Effector memory CD4-positive, alpha-beta T cell (primary cell): Measurements from ENCODE around the gene PALM3.
A peak's percentile ranks its signal among the peaks of the same experiment; 100 is the strongest.

ENCODE experiments used
- DNase-seq, 3 donors: peaks; one replicate each; pipeline ENCODE4 v3.0.0-alpha.2; 2020
- H3K27ac ChIP-seq: 2 replicates; pipeline ENCODE4 v1.7.0; 2013; ENCODE audit warnings: mild to moderate bottlenecking, low read length, moderate library complexity; ENCODE audit not compliant: insufficient read depth, poor library complexity, severe bottlenecking
- H3K27me3 ChIP-seq: replicated peaks from 2 replicates; pipeline ENCODE4 v1.7.0; 2013; ENCODE audit warnings: mild to moderate bottlenecking, low read length; ENCODE audit not compliant: insufficient read depth, control insufficient read depth, poor library complexity, severe bottlenecking
- H3K36me3 ChIP-seq: 2 replicates; pipeline ENCODE4 v1.7.0; 2013; ENCODE audit warnings: mild to moderate bottlenecking, low read length, moderate library complexity; ENCODE audit not compliant: control insufficient read depth, insufficient read depth
- H3K4me1 ChIP-seq: 2 replicates; pipeline ENCODE4 v1.7.0; 2013; ENCODE audit warnings: low read length, mild to moderate bottlenecking; ENCODE audit not compliant: control insufficient read depth, insufficient read depth, poor library complexity, severe bottlenecking
- H3K4me3 ChIP-seq: 2 replicates; pipeline ENCODE4 v1.7.0; 2013; ENCODE audit warnings: low read length, low read depth, mild to moderate bottlenecking; ENCODE audit not compliant: insufficient read depth, poor library complexity, severe bottlenecking
- H3K9me3 ChIP-seq: 2 replicates; pipeline ENCODE4 v1.7.0; 2013; ENCODE audit warnings: mild to moderate bottlenecking, low read length, moderate library complexity; ENCODE audit not compliant: control insufficient read depth

The PALM3 gene

DNA sequence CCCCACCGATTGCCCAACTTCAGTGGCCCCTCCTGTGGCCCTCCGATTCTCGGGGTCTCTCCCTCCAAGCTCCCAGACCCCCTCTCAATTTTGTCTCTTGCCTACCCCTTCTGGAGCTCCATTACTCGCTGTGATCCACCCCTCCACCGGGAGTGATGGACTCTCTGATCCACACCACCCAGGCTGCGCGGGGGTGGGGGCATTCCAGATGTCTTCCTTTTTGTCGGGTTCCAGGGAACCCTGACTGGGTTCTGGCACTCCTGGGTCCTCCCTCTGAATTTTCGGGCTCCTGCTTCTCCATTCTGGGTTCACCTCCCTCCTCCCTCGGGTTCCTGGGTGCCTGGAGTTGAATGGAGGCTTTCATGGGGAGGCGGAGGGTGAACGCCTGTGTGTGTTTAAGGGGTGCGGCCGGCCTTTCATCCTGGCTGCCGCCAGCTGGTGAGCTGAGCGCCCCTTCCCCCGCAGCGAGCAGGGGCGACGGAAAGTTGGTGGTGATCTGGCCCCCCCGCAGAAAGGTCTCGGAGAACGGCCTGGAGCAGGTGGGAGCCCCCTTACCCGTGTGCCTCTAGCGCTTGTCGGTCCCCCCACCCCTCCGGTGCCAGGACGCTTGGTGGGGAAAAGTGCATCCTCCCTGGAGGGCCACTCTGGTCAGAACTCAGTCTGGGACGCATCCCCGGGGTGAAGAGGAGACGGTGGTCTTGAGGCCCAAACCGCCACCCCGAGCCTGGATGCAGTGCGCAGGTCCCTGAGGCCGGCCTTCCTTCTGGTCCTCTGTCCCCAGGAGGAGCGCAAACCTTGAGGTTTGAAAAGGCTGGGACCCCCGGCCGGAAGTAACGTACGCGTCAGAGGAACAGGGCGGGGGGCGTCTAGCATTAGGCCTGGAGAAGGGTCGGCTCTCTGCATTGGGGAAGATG lies 12.3 kb upstream of the PALM3 start:
- peaks cover 30% of the 10 kb centered on the region for H3K4me1 ChIP-seq
- H3K27me3 ChIP-seq = no peaks in the 10 kb centered on the region
- DNase-seq = no peak
- H3K4me3 ChIP-seq = peak overlapping the region; percentile 84
- H3K36me3 ChIP-seq = no peaks in the 10 kb centered on the region
- no peaks in the 10 kb centered on the region for H3K9me3 ChIP-seq
- H3K27ac ChIP-seq = peak overlapping the region; percentile 63

DNA sequence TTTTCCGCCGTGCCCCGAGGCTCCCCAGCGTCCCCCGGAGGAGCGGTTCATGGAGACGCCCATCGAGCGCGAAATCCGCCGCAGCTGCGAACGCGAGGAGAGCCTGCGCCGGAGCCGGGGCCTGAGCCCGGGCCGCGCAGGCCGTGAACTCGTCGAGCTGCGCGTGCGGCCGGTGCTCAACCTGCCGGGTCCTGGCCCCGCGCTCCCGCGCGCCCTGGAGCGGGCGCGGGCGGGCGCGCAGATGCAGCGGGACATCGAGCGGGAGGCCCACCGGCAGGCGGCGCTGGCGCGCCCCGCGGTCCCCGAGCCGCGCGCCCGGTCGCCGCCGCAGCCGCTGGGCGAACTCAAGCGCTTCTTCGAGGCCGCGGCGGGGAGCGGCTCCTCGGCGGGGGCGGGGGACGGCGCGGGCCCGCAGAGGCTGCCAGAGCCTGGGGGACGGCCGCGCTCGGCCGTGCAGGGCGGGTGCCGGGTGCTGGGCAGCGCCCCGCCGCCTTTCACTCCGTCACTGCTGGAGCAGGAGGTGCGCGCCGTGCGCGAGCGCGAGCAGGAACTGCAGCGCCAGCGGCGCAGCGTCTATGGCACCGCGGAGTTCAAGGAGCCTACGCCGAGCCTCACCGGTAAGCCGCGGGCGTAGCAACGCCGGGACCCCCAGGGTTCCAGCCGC lies 11.5 kb upstream of the PALM3 start:
- peak; percentile 59 to 65 (median 63) for DNase-seq
- H3K27me3 ChIP-seq = no peaks in the 10 kb centered on the region
- H3K27ac ChIP-seq = peak overlapping the region; percentile 63
- H3K36me3 ChIP-seq = no peaks in the 10 kb centered on the region
- peak overlapping the region; percentile 84 for H3K4me3 ChIP-seq
- peaks cover 30% of the 10 kb centered on the region for H3K4me1 ChIP-seq
- H3K9me3 ChIP-seq = no peaks in the 10 kb centered on the region

DNA sequence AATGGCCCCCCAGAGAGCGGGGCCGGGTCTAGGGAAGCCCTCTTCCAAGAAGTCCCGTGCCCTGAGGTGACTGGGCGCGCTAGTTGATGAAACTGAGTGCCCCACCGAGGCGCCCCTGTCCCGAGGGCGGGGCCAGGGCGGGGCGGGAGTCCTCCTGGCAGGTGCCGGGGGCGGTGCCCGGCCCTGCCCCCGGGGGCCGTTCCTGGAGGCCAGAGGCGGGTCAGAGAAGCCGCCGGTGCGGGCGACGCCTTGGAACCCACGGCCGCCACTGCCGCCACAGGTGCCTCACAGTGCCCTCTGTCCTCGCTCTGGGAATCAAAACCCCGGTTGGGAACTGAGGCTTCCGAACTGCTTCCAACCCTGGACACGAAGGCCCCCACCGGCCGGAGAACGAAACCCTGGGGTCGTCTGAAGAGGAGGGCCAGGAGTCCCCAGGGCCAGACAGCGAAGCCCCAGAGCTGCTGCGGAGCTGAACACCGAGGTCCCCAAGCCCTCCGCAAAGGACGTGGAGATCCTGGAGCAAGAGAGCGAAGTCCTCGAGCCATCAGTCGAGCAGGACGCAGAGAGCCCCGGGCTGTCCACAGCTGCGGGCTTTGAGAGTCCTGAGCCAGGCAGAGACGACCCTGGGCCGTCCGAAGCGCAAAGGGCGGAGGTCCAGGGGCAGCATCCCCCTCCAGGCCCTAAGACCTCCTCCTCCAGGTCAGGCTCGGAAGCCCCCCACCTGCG lies 10.8 kb upstream of the PALM3 start, which contains the start of gene MISP3:
Gene MISP3, plus strand, starts transcription at position 252 of the 726 bp plus-strand sequence. CDS start 524 bp downstream, outside the sequence.
- Histone ChIP-seq H3K4me3 (peak within 1 kb of the TSS; percentile 84), H3K27ac (peak within 1 kb of the TSS; percentile 63), H3K27me3 (no peaks in the 10 kb centered on the region), H3K9me3 (no peaks in the 10 kb centered on the region), H3K4me1 (peaks cover 30% of the 10 kb centered on the region), H3K36me3 (no peaks in the 10 kb centered on the region)
- no peak for DNase-seq

DNA sequence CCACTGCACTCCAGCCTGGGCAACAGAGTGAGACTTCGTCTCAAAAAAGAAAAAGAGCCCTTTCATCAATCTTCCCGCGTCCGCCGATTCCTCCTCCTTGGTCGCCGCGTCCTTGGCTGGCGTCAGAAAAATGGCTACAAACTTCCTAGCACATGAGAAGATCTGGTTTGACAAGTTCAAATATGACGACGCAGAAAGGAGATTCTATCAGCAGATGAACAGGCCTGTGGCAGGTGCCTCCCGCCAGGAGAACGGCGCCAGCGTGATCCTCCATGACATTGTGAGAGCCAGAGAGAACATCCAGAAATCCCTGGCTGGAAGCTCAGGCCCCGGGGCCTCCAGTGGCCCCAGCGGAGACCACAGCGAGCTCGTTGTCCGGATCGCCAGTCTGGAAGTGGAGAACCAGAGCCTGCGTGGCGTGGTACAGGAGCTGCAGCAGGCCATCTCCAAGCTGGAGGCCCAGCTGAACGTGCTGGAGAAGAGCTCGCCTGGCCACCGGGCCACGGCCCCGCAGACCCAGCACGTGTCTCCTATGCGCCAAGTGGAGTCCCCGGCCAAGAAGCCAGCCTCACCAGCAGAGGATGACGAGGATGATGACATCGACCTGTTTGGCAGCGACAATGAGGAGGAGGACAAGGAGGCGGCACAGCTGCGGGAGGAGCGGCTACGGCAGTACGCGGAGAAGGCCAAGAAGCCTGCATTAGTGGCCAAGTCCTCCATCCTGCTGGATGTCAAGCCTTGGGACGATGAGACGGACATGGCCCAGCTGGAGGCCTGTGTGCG lies 8.6 kb upstream of the PALM3 start:
- Histone ChIP-seq H3K27ac (no peak overlapping the region), H3K4me1 (peaks cover 29% of the 10 kb centered on the region), H3K27me3 (no peaks in the 10 kb centered on the region), H3K4me3 (no peak overlapping the region), H3K36me3 (no peaks in the 10 kb centered on the region), H3K9me3 (no peaks in the 10 kb centered on the region)
- DNase-seq = no peak

DNA sequence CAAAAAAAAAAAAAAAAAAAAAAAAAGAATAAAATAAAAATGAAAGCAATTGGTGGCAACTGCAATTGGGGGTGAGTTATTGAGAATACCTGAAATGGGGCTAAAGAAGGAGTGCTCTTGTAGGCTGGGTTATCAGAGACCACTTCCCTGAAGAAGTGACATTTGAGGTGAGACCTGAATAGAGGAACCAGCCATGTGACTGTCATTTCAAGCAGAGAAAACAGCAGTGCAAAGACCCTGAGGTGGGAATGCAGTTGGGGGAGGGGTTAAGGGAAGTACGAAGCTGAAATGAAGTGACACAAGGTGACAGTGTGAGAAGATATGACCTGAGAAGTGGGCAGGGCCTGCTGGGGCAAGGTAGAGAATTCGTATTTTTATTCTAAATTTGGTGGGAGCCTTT lies 4.3 kb upstream of the PALM3 start:
- Histone ChIP-seq H3K27ac (no peak overlapping the region), H3K27me3 (no peaks in the 10 kb centered on the region), H3K4me1 (no peaks in the 10 kb centered on the region), H3K36me3 (no peaks in the 10 kb centered on the region), H3K4me3 (no peak overlapping the region), H3K9me3 (no peaks in the 10 kb centered on the region)
- no peak for DNase-seq

DNA sequence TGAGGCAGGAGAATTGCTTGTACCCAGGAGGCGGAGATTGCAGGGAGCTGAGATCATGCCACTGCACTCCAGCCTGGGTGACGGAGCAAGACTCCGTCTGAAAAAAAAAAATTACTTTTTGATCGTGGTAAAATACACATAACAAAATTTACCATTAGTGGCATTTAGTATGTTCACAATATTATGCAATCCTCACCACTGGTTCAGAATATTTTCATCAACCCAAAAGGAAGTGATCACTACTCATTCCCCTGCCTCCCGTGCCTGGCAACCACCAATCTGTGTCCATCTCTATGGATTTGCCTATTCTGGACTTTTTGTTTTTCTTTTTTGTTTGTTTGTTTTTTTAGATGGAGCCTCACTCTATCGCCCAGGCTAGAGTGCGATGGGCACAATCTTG lies 1.2 kb upstream of the PALM3 start:
- Histone ChIP-seq H3K4me1 (peaks cover 10% of the 10 kb centered on the region), H3K36me3 (no peaks in the 10 kb centered on the region), H3K4me3 (no peak overlapping the region), H3K9me3 (no peaks in the 10 kb centered on the region), H3K27me3 (peaks cover 13% of the 10 kb centered on the region), H3K27ac (no peak overlapping the region)
- no peak for DNase-seq

DNA sequence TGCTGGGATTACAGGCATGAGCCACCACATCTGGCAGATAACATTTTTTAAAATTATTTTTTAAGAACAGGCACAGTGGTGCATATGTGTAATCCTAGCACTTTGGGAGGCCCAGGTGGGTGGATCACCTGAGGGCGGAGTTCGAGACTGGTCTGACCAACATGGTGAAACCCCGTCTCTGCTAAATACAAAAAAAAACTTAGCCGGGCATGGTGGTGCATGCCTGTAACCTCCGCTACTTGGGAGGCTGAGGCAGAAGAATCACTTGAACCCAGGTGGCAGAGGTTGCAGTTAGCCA lies 631 bp upstream of the PALM3 start:
- Histone ChIP-seq H3K4me3 (no peak overlapping the region), H3K27ac (no peak overlapping the region), H3K36me3 (no peaks in the 10 kb centered on the region), H3K27me3 (peaks cover 13% of the 10 kb centered on the region), H3K9me3 (no peaks in the 10 kb centered on the region), H3K4me1 (peaks cover 15% of the 10 kb centered on the region)
- DNase-seq = no peak

DNA sequence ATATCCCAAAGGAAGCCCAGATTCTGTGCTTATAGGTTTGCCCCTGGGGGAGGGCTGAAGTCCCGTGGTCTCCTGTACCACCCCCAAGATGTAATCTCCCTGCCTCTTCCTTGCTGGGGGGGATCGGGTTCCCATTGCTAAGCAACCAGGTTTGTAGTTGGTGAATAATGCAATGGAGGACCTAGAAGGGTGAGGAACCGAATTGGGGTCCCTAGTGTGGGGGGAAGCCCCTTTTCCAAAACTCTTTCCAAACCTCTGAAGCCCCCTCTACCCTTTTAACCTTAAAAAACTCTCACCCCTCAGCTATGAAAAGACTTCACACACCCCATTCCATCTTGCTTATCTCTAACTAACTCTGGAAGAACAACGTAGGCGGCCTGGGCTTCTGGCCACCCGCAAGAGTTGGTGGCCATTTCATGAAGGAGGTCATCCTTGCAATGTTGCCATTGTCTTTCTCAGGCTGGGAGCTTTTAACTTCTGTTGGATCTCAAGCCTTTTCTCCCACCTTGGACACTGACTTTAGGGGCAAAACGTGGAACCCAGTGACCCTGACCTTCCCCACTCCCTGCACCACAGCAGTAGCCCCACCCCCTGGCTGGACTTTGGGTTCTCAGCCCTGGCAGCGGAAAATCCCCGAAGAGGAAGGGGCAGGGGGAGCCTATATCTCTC lies 661 bp downstream of the PALM3 start:
- H3K27ac ChIP-seq = no peak overlapping the region
- peaks cover 20% of the 10 kb centered on the region for H3K4me1 ChIP-seq
- no peak for DNase-seq
- H3K27me3 ChIP-seq = peaks cover 13% of the 10 kb centered on the region
- no peaks in the 10 kb centered on the region for H3K9me3 ChIP-seq
- no peak overlapping the region for H3K4me3 ChIP-seq
- H3K36me3 ChIP-seq = no peaks in the 10 kb centered on the region

DNA sequence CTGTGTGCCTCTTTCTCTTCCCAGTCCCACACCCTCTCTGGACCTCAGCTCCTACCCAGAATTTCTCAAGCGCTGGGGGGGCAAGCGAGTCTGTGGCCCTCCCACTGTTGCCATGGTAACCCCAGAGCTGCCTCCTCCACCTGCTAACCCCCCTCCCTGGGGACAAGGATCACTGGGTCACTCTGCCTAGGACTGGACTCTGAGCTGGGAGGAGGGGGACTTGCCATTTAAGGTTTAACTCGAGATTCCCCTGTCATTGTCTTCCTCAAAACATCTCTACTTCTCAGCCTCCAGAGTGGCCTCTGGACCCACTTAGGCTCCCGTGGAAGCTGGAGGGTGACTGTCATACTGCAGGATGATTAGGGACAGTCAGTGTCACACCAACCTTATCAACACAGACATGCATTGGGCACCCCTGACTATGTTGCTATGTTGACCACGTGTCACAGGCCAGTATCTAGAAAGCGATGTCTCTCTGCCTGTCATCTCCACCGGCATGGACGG lies 2.2 kb downstream of the PALM3 start:
- Histone ChIP-seq H3K27me3 (peaks cover 13% of the 10 kb centered on the region), H3K4me1 (peaks cover 20% of the 10 kb centered on the region), H3K36me3 (no peaks in the 10 kb centered on the region), H3K4me3 (no peak overlapping the region), H3K9me3 (no peaks in the 10 kb centered on the region), H3K27ac (no peak overlapping the region)
- DNase-seq = no peak
